IPS-18a (cell line): Measurements from ENCODE around the gene SEC61G.

ENCODE experiments used
- H3K27ac ChIP-seq: one replicate; pipeline ENCODE4 v1.5.1; 2013; ENCODE audit warnings: low read length
- H3K27me3 ChIP-seq: one replicate; pipeline ENCODE4 v1.6.1; 2013; ENCODE audit warnings: mild to moderate bottlenecking, low read length; ENCODE audit not compliant: control insufficient read depth, insufficient read depth
- H3K36me3 ChIP-seq: one replicate; pipeline ENCODE4 v1.6.1; 2013; ENCODE audit warnings: low read depth, low read length; ENCODE audit not compliant: control insufficient read depth
- H3K4me1 ChIP-seq: one replicate; pipeline ENCODE4 v1.6.1; 2013; ENCODE audit warnings: low read depth, low read length; ENCODE audit not compliant: control insufficient read depth
- H3K4me3 ChIP-seq: one replicate; pipeline ENCODE4 v1.5.1; 2013; ENCODE audit warnings: low read length
- H3K9ac ChIP-seq: one replicate; pipeline ENCODE4 v1.6.1; 2013; ENCODE audit warnings: mild to moderate bottlenecking, low read length, moderate library complexity
- H3K9me3 ChIP-seq: one replicate; pipeline ENCODE4 v1.6.1; 2013; ENCODE audit warnings: low read depth, low read length; ENCODE audit not compliant: control insufficient read depth

Gene SEC61G

DNA sequence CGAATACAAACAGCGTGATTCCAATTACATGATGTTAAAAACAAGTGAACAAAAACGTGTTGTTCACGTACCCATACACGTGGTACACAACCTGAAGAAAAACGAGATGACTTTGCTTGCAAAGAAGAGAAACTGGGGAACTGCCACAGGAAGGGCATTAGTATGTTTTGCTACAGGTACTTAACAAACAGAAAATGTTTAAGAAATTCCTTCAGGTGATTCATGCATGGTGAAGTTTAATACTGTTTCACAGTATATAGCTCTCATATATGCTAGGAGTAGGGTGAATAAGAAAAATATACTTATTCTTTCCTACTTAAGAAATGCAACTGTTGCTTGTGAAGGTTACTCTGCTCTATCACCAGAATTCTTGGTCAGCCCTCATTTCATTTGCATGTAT, 9.8 kb downstream of the SEC61G start:
- no peaks in the 10 kb centered on the region for H3K4me1 ChIP-seq
- no peak overlapping the region for H3K27ac ChIP-seq
- H3K4me3 ChIP-seq = no peak overlapping the region
- no peaks in the 10 kb centered on the region for H3K9me3 ChIP-seq
- peaks cover 54% of the 10 kb centered on the region for H3K36me3 ChIP-seq
- H3K9ac ChIP-seq = no peak overlapping the region
- H3K27me3 ChIP-seq = no peaks in the 10 kb centered on the region

DNA sequence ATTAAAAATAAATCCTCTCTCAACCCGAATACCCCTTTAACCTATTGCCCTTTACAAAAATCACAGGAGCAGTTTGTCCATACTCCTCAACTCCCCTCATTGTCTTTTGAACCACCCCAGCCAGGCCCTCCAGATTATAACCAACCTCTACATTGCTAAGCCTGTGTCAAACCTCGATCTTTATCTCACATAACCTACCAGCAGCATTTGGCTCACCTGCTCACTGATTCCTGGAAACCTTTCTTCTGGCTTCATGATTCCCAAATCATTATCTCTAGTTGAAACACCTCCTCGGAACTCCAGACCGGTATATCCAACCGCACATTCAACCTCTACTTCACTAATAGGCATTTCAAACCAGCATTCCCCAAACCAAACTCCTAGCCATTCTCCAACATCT, 11.8 kb downstream of the SEC61G start:
- Histone ChIP-seq H3K27me3 (no peaks in the 10 kb centered on the region), H3K9me3 (no peaks in the 10 kb centered on the region), H3K9ac (no peak overlapping the region), H3K4me3 (no peak overlapping the region), H3K4me1 (no peaks in the 10 kb centered on the region), H3K36me3 (peaks cover 39% of the 10 kb centered on the region), H3K27ac (no peak overlapping the region)

DNA sequence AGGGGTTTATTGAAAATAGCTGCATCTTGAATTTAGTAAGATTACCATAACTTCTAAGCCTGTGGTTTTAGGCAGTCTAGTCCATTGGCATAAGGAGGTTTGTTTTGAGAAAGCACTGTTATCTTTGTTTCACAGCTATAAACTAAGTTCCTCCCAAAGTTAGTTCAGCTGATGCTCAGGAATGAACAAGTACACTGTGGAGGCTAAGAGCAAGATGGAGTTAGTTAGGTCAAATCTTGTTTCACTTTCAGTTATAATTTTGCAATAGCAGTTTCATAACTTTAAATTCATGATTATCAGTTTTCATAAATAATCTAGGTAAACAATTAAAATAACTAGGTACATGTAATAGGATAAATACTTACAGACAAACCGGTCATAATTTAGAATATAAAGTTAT, 15.4 kb downstream of the SEC61G start:
- H3K4me1 ChIP-seq = no peaks in the 10 kb centered on the region
- no peak overlapping the region for H3K9ac ChIP-seq
- no peaks in the 10 kb centered on the region for H3K9me3 ChIP-seq
- H3K27me3 ChIP-seq = no peaks in the 10 kb centered on the region
- H3K36me3 ChIP-seq = peaks cover 7% of the 10 kb centered on the region
- no peak overlapping the region for H3K27ac ChIP-seq
- no peak overlapping the region for H3K4me3 ChIP-seq

DNA sequence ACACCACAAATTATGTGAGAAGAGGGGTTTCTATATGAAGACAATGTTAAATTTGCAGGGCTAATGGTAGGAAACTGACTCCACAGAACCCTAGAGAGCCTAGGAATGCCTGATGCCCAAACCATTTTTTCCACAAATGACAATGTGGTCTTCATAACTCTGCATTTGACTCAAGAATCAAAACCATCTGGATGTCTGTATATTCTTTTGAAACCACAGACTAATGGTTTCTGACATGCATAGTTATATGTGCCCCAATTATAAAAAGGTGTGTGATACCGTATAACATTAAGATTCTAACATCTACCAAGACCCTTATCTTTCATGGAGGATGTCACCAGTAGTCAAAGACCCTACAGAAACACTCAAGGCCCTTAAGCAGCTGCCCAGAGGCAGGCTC, 20.3 kb downstream of the SEC61G start:
- Histone ChIP-seq H3K4me1 (no peaks in the 10 kb centered on the region), H3K27me3 (no peaks in the 10 kb centered on the region), H3K4me3 (no peak overlapping the region), H3K9me3 (no peaks in the 10 kb centered on the region), H3K9ac (no peak overlapping the region), H3K27ac (no peak overlapping the region), H3K36me3 (no peaks in the 10 kb centered on the region)

DNA sequence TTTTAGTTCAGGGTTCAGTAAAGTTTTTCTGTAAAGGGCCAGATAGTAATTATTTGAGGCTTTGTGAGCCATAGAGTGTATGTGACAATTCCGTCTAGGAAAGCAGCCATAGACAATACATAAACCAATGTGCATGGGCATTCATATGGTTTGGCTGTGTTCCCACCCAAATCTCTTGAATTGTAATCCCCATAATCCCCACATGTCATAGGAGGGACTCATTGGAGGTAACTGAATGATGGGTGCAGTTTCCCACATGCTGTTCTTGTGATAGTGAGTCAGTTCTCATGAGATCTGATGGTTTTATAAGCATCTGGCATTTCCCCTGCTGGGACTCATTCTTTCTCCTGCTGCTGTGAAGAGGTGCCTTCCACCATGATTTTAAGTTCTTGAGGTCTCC, 29.9 kb downstream of the SEC61G start:
- Histone ChIP-seq H3K4me3 (no peak overlapping the region), H3K27ac (no peak overlapping the region), H3K27me3 (no peaks in the 10 kb centered on the region), H3K9ac (no peak overlapping the region), H3K36me3 (no peaks in the 10 kb centered on the region), H3K9me3 (no peaks in the 10 kb centered on the region), H3K4me1 (peaks cover 10% of the 10 kb centered on the region)

DNA sequence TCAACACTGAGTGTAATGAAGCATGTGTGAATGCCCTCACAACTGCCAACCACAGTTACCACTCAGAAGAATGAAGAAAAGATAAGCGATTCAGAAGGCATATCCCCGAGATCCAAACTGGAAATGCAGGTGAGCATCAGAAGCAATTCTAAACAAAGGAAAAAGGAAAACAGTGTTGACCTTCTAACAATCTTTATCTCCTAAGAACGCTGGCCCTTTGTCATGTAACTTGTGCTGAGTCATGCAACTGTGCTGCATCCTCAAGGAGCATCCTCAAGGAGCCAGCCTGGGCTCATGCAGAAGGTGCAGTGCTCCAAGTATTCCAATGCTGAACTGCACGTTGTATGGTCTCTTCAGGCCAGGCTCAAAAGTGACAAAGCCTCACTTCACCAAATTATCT, 30.6 kb downstream of the SEC61G start:
- Histone ChIP-seq H3K9me3 (no peaks in the 10 kb centered on the region), H3K4me1 (peaks cover 10% of the 10 kb centered on the region), H3K9ac (no peak overlapping the region), H3K4me3 (no peak overlapping the region), H3K27ac (no peak overlapping the region), H3K27me3 (no peaks in the 10 kb centered on the region), H3K36me3 (no peaks in the 10 kb centered on the region)

DNA sequence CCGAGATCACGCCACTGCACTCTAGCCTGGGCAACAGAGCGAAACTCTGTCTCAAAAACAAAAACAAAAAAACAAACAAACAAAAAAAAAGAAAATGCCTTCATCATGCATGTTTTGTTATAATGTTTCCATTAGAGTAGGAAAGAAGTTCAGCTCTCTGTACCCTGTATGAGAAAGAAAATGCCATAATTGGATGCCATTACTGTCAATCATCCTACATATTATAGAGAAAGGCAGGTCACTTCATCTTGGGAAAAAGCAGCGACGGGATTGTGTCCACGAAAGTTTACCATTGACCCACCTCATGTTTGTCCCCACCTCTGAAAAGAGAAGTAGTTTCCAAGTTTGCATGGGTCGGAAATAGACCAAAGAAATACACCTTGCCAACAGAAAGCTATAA, 33.8 kb downstream of the SEC61G start:
- no peaks in the 10 kb centered on the region for H3K36me3 ChIP-seq
- H3K4me1 ChIP-seq = peaks cover 10% of the 10 kb centered on the region
- H3K27me3 ChIP-seq = no peaks in the 10 kb centered on the region
- H3K27ac ChIP-seq = no peak overlapping the region
- no peak overlapping the region for H3K9ac ChIP-seq
- no peaks in the 10 kb centered on the region for H3K9me3 ChIP-seq
- no peak overlapping the region for H3K4me3 ChIP-seq

DNA sequence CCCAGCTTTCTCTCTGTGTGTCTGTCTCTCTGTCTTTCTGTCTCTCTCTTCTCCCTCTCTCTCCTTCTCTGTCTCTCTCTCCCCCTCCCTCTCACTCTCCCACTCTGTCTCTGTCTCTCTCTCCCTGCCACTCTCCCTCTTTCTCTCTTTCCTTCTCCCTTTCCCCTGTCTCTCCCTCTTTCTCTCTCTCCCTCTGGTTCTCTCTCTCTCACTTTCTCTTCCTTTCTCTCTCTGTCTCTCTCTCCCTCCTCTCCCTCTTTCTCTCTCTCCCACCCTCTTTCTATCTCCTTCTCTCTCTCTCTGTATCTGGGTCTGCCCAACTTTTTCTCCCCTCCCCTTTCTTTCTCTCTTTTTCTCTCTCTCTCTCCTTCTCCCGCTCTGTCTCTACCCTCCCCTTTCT, 36.5 kb downstream of the SEC61G start:
- Histone ChIP-seq H3K4me3 (no peak overlapping the region), H3K4me1 (no peaks in the 10 kb centered on the region), H3K9me3 (no peaks in the 10 kb centered on the region), H3K27me3 (no peaks in the 10 kb centered on the region), H3K9ac (no peak overlapping the region), H3K36me3 (no peaks in the 10 kb centered on the region), H3K27ac (no peak overlapping the region)

DNA sequence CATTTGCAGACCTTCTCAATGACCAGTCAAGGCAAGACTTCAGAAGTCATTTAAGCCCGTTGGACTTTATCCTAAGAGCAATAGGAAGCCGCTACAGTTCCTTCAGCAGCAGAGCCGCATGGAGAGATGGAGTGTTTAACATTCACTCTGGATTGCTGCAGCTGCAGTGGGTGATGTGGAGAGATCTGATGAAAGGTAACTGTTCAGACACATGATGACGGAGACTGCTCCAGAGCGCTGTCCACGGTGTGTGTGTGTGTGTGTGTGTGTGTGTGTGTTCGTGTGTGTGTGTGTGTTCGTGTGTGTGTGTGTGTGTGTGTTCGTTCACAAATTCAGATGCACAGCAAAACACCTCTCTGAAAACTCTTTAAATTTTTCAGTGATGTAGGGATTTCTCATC, 37.0 kb downstream of the SEC61G start:
- Histone ChIP-seq H3K9me3 (peaks cover 3% of the 10 kb centered on the region), H3K4me3 (no peak overlapping the region), H3K9ac (no peak overlapping the region), H3K36me3 (no peaks in the 10 kb centered on the region), H3K4me1 (no peaks in the 10 kb centered on the region), H3K27ac (no peak overlapping the region), H3K27me3 (no peaks in the 10 kb centered on the region)

DNA sequence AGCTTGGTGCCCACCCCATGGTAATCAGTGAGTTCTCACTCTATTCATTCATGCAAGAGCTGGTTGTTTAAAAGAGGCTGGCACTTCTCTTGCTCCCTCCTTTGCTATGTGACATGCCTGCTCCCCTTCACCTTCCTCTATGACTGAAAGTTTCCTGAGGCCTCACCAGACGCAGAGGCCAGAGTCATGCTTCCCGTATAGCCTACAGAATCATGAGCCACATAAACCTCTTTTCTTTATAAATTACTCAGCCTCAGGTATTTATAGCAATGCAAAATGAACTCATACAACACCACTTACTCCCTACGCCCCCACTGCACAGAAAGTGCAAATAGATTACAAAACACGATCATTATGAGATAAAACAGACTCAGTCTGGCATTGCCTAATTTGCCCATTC, 39.0 kb downstream of the SEC61G start:
- H3K9ac ChIP-seq = no peak overlapping the region
- no peaks in the 10 kb centered on the region for H3K4me1 ChIP-seq
- no peaks in the 10 kb centered on the region for H3K27me3 ChIP-seq
- H3K36me3 ChIP-seq = no peaks in the 10 kb centered on the region
- no peak overlapping the region for H3K4me3 ChIP-seq
- H3K27ac ChIP-seq = no peak overlapping the region
- peaks cover 4% of the 10 kb centered on the region for H3K9me3 ChIP-seq

DNA sequence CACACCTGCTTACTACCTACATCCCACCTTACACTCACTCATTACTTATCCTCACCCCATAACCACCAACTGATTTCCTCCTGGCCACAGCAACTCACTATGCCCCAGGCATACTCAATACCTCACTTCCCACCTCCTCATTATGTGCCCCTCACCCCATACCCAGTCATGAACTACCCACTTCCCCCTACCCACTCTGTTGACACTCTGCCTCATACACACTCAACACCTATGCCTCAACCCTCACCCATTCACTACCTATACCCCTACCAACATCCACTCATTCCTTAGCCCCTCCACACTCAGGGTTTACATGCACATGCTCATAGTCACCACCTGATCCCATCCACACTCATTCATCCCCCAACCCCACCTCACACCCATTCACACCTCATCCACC, 39.6 kb downstream of the SEC61G start:
- Histone ChIP-seq H3K9me3 (peaks cover 4% of the 10 kb centered on the region), H3K4me1 (no peaks in the 10 kb centered on the region), H3K27ac (no peak overlapping the region), H3K36me3 (no peaks in the 10 kb centered on the region), H3K27me3 (no peaks in the 10 kb centered on the region), H3K4me3 (no peak overlapping the region), H3K9ac (no peak overlapping the region)

DNA sequence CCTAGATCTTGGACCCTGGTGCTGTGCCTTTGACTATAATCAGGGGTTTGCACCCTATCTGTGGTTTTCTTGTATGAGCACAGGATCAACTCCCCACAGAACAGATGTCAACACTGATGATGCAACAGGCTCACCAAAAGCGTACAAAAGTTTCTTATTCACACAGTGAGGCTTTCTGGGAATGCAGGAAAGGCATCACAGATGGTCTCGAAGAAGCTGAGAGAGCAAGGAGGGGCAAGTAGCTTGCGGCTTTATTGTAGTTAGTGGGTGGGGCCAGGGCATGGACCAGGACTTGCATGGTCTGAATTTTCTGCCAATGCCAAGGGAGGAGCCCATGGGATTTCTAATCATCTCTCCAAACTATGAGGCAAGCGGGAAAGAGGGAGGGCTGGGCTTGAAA, 46.2 kb downstream of the SEC61G start:
- no peaks in the 10 kb centered on the region for H3K4me1 ChIP-seq
- H3K9ac ChIP-seq = no peak overlapping the region
- no peak overlapping the region for H3K27ac ChIP-seq
- H3K27me3 ChIP-seq = no peaks in the 10 kb centered on the region
- H3K36me3 ChIP-seq = no peaks in the 10 kb centered on the region
- no peak overlapping the region for H3K4me3 ChIP-seq
- H3K9me3 ChIP-seq = peaks cover 15% of the 10 kb centered on the region
